HepG2 (cell line): Measurements from ENCODE around the gene DDX18. TPM values are rescaled to one million over a fixed set of nuclear protein-coding genes. Genes with fewer than 3 reads are reported as not detected.

Experiments used
- ATF6 ChIP-seq: sonication (generic); formaldehyde crosslinking; conservative IDR thresholded peaks from 2 replicates; pipeline ENCODE4 v1.4.0; 2020; ENCODE audit warnings: missing genetic modification reagents
- CREB1 ChIP-seq, 2 experiments: fragments of 450-650 bp in 1 of 2; IDR thresholded peaks; 2 replicates each; pipeline ENCODE4 v1.6.1; 2016 to 2017; ENCODE audit warnings: control low read depth in 1 of 2, mild to moderate bottlenecking in 1 of 2, missing compliant biosample characterization in 1 of 2, missing genetic modification characterization in 1 of 2
- ETS1 ChIP-seq: sonication (generic); formaldehyde crosslinking; IDR thresholded peaks from 2 replicates; pipeline ENCODE4 v1.4.0; 2020; ENCODE audit warnings: missing genetic modification reagents
- KLF12 ChIP-seq: sonication (generic); formaldehyde crosslinking; IDR thresholded peaks from 2 replicates; pipeline ENCODE4 v1.4.0; 2020; ENCODE audit warnings: missing genetic modification reagents, borderline replicate concordance
- KMT2A ChIP-seq: sonication (generic); formaldehyde crosslinking; IDR thresholded peaks from 2 replicates; pipeline ENCODE4 v1.4.0; 2020; ENCODE audit warnings: missing genetic modification reagents
- MXI1 ChIP-seq: IDR thresholded peaks from 3 replicates; pipeline ENCODE4 v1.6.1; 2012; ENCODE audit warnings: low read depth, low read length, inconsistent platforms, borderline replicate concordance
- NKX3-1 ChIP-seq: sonication (generic); formaldehyde crosslinking; IDR thresholded peaks from 2 replicates; pipeline ENCODE4 v1.5.0; 2020; ENCODE audit warnings: missing genetic modification reagents
- PHF8 ChIP-seq: sonication (generic); formaldehyde crosslinking; IDR thresholded peaks from 2 replicates; pipeline ENCODE4 v1.5.0; 2020; ENCODE audit warnings: missing genetic modification reagents
- TGIF2 ChIP-seq: IDR thresholded peaks from 2 replicates; pipeline ENCODE4 v1.6.1; 2016; ENCODE audit warnings: control low read depth, missing compliant biosample characterization
- TOE1 ChIP-seq: sonication (generic); formaldehyde crosslinking; IDR thresholded peaks from 2 replicates; pipeline ENCODE4 v1.4.0; 2020; ENCODE audit warnings: mild to moderate bottlenecking, missing genetic modification reagents
- WIZ ChIP-seq: sonication (generic); formaldehyde crosslinking; IDR thresholded peaks from 2 replicates; pipeline ENCODE4 v1.5.1; 2020; ENCODE audit warnings: mild to moderate bottlenecking, missing genetic modification reagents
- ZBTB34 ChIP-seq: sonication (generic); formaldehyde crosslinking; IDR thresholded peaks from 2 replicates; pipeline ENCODE4 v1.8.0; 2022; ENCODE audit warnings: mild to moderate bottlenecking, missing genetic modification reagents
- ZEB1 ChIP-seq: IDR thresholded peaks from 2 replicates; pipeline ENCODE4 v1.6.1; 2012; ENCODE audit warnings: mild to moderate bottlenecking, low read depth, inconsistent platforms; ENCODE audit not compliant: insufficient replicate concordance
- ZMYM4 ChIP-seq: sonication (generic); formaldehyde crosslinking; IDR thresholded peaks from 2 replicates; pipeline ENCODE4 v1.8.1; 2023; ENCODE audit warnings: mild to moderate bottlenecking, missing genetic modification reagents
- ZNF12 ChIP-seq: sonication (generic); formaldehyde crosslinking; IDR thresholded peaks from 2 replicates; pipeline ENCODE4 v1.5.0; 2020; ENCODE audit warnings: missing genetic modification reagents
- ZNF224 ChIP-seq: sonication (generic); formaldehyde crosslinking; IDR thresholded peaks from 2 replicates; pipeline ENCODE4 v1.5.0; 2020; ENCODE audit warnings: mild to moderate bottlenecking, missing genetic modification reagents
- ZNF263 ChIP-seq: sonication (generic); formaldehyde crosslinking; IDR thresholded peaks from 2 replicates; pipeline ENCODE4 v1.4.0; 2020; ENCODE audit warnings: missing genetic modification reagents
- ZNF562 ChIP-seq: sonication (generic); formaldehyde crosslinking; IDR thresholded peaks from 2 replicates; pipeline ENCODE4 v1.8.0; 2022; ENCODE audit warnings: missing genetic modification reagents, borderline replicate concordance
- ZNF644 ChIP-seq: IDR thresholded peaks from 2 replicates; pipeline ENCODE4 v1.6.1; 2016; ENCODE audit warnings: low read depth
- ZNF7 ChIP-seq: IDR thresholded peaks from 2 replicates; pipeline ENCODE4 v1.6.1; 2016; ENCODE audit warnings: missing biosample characterization, missing genetic modification reagents
- ZNF703 ChIP-seq: sonication (generic); formaldehyde crosslinking; IDR thresholded peaks from 2 replicates; pipeline ENCODE4 v1.5.1; 2020; ENCODE audit warnings: missing genetic modification reagents, mild to moderate bottlenecking, moderate library complexity, borderline replicate concordance
- ZNF83 ChIP-seq: sonication (generic); formaldehyde crosslinking; IDR thresholded peaks from 2 replicates; pipeline ENCODE4 v1.4.0; 2020; ENCODE audit warnings: missing genetic modification reagents, mild to moderate bottlenecking, borderline replicate concordance
- polyA plus RNA-seq, 8 experiments: library from polyadenylated mRNA; depleted of rRNA in 3 of 8; stranded (reverse) in 7 of 8; unstranded in 1 of 8; fragments of >200 nt; fragmentation: Illumina TruSeq in 4 of 8; extraction: Trizol in 4 of 8; gene quantifications; 2 replicates each; pipeline versions ENCODE4 v1.2.1 to v1.2.3, GENCODE V29; 2011 to 2016; ENCODE audit warnings: low read depth in 4 of 8, missing spikeins in 1 of 8, mixed read lengths in 1 of 8; ENCODE audit not compliant: insufficient read depth in 1 of 8
- total RNA-seq, 5 experiments: library from RNA; depleted of rRNA; stranded (reverse); fragments of >200 nt; fragmentation: Illumina TruSeq; extraction: Trizol; gene quantifications; 2 replicates each; pipeline ENCODE4 v1.2.3, GENCODE V29; 2016; ENCODE audit warnings: low read depth in 1 of 5
- TF ChIP-seq, protein P1 (sequence below): sonication (generic); formaldehyde crosslinking; IDR thresholded peaks from 2 replicates; pipeline ENCODE4; 2020; ENCODE audit warnings: missing genetic modification reagents, mild to moderate bottlenecking, borderline replicate concordance

Gene DDX18
- total and polyA plus RNA-seq, 2 of the 13 experiments (the other 11 are each of a cell fraction or from before 2014, with no cell fraction given): 64.0 to 134 TPM

DNA sequence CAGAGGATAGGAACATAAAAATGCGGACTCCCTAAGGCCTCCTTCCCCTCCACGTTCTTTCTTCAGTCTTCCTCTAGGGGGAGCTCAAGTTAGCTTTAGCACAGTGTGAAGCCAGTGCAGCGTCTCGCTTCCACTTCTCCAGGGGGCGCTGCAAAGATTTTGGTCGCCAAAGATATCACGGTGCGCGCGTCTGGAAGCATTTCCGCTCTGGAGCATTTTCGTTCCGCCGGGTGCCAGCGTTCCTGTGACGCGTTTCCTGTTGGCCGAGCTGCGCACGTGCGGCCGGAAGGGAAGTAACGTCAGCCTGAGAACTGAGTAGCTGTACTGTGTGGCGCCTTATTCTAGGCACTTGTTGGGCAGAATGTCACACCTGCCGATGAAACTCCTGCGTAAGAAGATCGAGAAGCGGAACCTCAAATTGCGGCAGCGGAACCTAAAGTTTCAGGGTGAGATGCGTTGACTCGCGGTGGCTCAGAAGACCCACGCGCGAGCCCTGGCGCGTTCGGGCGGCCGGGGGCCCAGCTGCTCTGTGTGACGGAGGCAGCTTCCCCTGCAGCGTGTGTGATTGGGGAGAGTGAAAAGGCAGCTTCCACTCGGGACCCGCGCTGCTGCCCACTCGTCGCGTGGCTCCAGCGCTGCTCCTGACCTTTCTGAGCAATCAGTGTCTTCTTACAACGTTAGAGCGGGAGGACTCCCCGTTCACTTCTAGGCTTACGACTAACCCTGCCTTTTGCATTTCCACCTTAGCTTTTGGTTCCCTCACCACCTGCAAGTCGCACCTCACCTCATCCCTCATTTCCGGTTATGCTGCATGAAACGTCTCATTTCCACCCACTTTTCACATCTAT, at the start of gene DDX18 (continued):
- TF ChIP-seq, protein P1, sequence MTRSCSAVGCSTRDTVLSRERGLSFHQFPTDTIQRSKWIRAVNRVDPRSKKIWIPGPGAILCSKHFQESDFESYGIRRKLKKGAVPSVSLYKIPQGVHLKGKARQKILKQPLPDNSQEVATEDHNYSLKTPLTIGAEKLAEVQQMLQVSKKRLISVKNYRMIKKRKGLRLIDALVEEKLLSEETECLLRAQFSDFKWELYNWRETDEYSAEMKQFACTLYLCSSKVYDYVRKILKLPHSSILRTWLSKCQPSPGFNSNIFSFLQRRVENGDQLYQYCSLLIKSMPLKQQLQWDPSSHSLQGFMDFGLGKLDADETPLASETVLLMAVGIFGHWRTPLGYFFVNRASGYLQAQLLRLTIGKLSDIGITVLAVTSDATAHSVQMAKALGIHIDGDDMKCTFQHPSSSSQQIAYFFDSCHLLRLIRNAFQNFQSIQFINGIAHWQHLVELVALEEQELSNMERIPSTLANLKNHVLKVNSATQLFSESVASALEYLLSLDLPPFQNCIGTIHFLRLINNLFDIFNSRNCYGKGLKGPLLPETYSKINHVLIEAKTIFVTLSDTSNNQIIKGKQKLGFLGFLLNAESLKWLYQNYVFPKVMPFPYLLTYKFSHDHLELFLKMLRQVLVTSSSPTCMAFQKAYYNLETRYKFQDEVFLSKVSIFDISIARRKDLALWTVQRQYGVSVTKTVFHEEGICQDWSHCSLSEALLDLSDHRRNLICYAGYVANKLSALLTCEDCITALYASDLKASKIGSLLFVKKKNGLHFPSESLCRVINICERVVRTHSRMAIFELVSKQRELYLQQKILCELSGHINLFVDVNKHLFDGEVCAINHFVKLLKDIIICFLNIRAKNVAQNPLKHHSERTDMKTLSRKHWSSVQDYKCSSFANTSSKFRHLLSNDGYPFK: peak; percentile 95
- TF ChIP-seq ZNF562 (CRISPR knock-in tag): no peak
- TF ChIP-seq ZEB1: peak; percentile 46
- peak; percentile 77; the same call in 1 of the 2 replicates for TF ChIP-seq KLF12 (CRISPR knock-in tag)
- TF ChIP-seq WIZ (CRISPR knock-in tag): peak; percentile 91; the same call in 1 of the 2 replicates
- peak; percentile 60 for TF ChIP-seq ZNF263 (CRISPR knock-in tag)
- TF ChIP-seq ZMYM4 (CRISPR knock-in tag): peak; percentile 100
- peak; percentile 66; the same call in 1 of the 2 replicates for TF ChIP-seq ZBTB34
- TF ChIP-seq ZNF224 (CRISPR knock-in tag): peak; percentile 82
- TF ChIP-seq ATF6 (CRISPR knock-in tag): no peak
- TF ChIP-seq KMT2A (CRISPR knock-in tag): peak; percentile 98
- 0 out of 2 replicates have a peak, but pooled peaks have one; percentile 71 for TF ChIP-seq NKX3-1
- TF ChIP-seq MXI1: peak; percentile 98
- peak; percentile 97 for TF ChIP-seq PHF8 (CRISPR knock-in tag)
- TF ChIP-seq ZNF12: peak; percentile 81
- TF ChIP-seq ZNF7: no peak
- TF ChIP-seq CREB1 (IDR thresholded peaks at IDR 0.05): peak; percentile 97
- TF ChIP-seq CREB1 (CRISPR knock-in tag; IDR thresholded peaks at IDR 0.05): peak; percentile 99
- TF ChIP-seq TOE1 (CRISPR knock-in tag): peak; percentile 81; the same call in 1 of the 2 replicates
- peak; percentile 61; the same call in 1 of the 2 replicates for TF ChIP-seq ZNF83 (CRISPR knock-in tag)
- no peak for TF ChIP-seq ZNF703 (CRISPR knock-in tag)
- TF ChIP-seq ETS1 (CRISPR knock-in tag): no peak
- TF ChIP-seq TGIF2 (CRISPR knock-in tag): peak; percentile 96
- peak; percentile 67; the same call in 1 of the 2 replicates for TF ChIP-seq ZNF644 (CRISPR knock-in tag)
